Urinary bladder (tissue), 4 donors: ENCODE results near the gene CRYGN. TPM values are rescaled to one million over a fixed set of nuclear protein-coding genes. Genes with fewer than 3 reads are reported as not detected.

ENCODE experiments used
- DNase-seq: peaks from one replicate; pipeline ENCODE4 v3.0.0-alpha.2; 2015; ENCODE audit errors: extremely low spot score
- H3K27ac ChIP-seq: one replicate; pipeline ENCODE4 v1.5.1; 2013; ENCODE audit warnings: low read depth, mild to moderate bottlenecking, moderate library complexity
- H3K36me3 ChIP-seq: one replicate; pipeline ENCODE4 v1.6.1; 2013; ENCODE audit warnings: mild to moderate bottlenecking, moderate library complexity; ENCODE audit not compliant: insufficient read depth
- H3K4me1 ChIP-seq: one replicate; pipeline ENCODE4 v1.6.1; 2013; ENCODE audit warnings: mild to moderate bottlenecking, moderate library complexity; ENCODE audit not compliant: insufficient read depth
- H3K4me3 ChIP-seq: one replicate; pipeline ENCODE4 v1.5.1; 2013; ENCODE audit warnings: low read depth, low read length
- WGBS: extraction: QIAGEN DNeasy Blood & Tissue Kit; methylation state at CpG from one replicate; pipeline ENCODE4 v1.1.7; 2013; 5-methylcytosine and 5-hydroxymethylcytosine counted together
- polyA plus RNA-seq: library from polyadenylated mRNA; stranded (reverse); fragments of 200-250 nt; gene quantifications from one replicate; pipeline ENCODE4 v1.2.3, GENCODE V29; 2013
- total RNA-seq: library from RNA; depleted of rRNA; stranded (reverse); fragments of >200 nt; gene quantifications from one replicate; pipeline ENCODE4 v1.2.3, GENCODE V29; 2014
- donor health status: healthy with polysubstance abuse.
- donor health status: healthy.

Gene CRYGN
- total and polyA plus RNA-seq, 2 donors, result 0.16 to 0.67 TPM

DNA sequence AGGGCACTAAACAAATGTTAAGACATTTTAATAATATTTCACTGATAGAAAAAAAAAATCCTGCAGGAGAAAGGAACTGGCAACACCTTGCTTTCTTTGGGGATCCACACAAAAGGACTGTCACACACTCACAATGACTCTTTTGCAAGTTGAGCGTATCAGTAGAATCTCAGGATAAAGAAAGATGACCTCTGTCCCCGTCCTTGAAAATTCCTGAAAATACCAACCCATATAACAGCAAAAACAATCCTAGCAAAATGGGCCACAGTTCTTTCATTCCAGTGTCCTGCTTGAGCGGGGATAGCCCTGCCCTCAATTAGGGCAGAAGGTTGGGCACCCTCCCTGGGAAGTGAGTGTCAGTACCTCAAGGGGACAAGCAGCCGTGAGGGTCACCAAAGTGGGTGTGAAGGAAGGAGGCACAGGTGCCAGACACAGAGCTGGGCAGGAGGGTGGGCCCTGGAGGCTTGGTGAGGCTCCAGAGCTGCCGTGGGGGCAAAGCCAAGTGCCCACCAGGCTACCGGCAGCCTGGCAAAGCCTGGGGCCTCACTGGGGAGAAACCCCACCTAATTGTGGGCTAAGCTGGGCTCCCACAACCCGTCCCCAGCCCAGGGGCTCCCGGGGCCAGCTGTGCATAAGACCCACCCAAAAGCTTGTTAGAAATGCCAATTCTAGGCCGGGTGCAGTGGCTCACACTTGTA is 32.9 kb downstream of the CRYGN start:
- no peak overlapping the region for H3K4me3 ChIP-seq
- DNase-seq, result no peak
- H3K4me1 ChIP-seq, result no peaks in the 10 kb centered on the region

GRCh38 chr7:151406051-151406875 is 33.7 kb downstream of the CRYGN start:
- 93% methylated on average over 24 of the region's 24 CpGs for WGBS
- H3K27ac ChIP-seq, result no peak overlapping the region
- H3K4me1 ChIP-seq, result no peaks in the 10 kb centered on the region
- DNase-seq, result no peak
- no peak overlapping the region for H3K4me3 ChIP-seq
- no peaks in the 10 kb centered on the region for H3K36me3 ChIP-seq

More for the DNA sequence above, 32.9 kb downstream of the CRYGN start:
- H3K27ac ChIP-seq, result no peak overlapping the region
- 95% methylated on average over 9 of the region's 9 CpGs for WGBS
- H3K36me3 ChIP-seq, result no peaks in the 10 kb centered on the region

DNA sequence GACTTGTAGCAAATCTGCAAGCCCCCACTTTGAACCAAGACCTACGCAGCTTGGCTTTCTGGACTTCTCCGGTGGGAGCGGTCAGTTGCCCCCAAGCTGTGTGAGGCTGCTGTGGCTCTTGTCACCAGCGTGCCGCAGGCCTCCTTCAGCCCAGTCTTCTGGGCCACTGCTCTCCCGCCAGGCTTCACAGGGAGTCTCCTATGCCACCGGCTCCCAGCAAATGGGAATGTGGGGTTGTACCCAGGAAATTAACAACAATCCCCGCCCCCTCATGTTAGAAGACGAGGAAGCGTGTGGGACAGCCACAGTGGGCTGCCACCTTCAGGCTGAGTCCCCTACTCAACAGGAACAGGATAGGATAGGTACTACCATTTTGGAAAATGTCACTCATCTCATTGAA is 34.4 kb downstream of the CRYGN start:
- Histone ChIP-seq H3K4me3 (no peak overlapping the region), H3K27ac (no peak overlapping the region), H3K4me1 (no peaks in the 10 kb centered on the region), H3K36me3 (no peaks in the 10 kb centered on the region)
- DNase-seq, result no peak
- WGBS, result 93% methylated on average over 10 of the region's 10 CpGs

- no peak for DNase-seq
- 87% methylated on average over 9 of the region's 9 CpGs for WGBS
- no peak overlapping the region for H3K27ac ChIP-seq
- no peaks in the 10 kb centered on the region for H3K4me1 ChIP-seq
- H3K36me3 ChIP-seq, result no peaks in the 10 kb centered on the region
- H3K4me3 ChIP-seq, result no peak overlapping the region
Observed at GRCh38 chr7:151405056-151405455, 34.9 kb downstream of the CRYGN start.

DNA sequence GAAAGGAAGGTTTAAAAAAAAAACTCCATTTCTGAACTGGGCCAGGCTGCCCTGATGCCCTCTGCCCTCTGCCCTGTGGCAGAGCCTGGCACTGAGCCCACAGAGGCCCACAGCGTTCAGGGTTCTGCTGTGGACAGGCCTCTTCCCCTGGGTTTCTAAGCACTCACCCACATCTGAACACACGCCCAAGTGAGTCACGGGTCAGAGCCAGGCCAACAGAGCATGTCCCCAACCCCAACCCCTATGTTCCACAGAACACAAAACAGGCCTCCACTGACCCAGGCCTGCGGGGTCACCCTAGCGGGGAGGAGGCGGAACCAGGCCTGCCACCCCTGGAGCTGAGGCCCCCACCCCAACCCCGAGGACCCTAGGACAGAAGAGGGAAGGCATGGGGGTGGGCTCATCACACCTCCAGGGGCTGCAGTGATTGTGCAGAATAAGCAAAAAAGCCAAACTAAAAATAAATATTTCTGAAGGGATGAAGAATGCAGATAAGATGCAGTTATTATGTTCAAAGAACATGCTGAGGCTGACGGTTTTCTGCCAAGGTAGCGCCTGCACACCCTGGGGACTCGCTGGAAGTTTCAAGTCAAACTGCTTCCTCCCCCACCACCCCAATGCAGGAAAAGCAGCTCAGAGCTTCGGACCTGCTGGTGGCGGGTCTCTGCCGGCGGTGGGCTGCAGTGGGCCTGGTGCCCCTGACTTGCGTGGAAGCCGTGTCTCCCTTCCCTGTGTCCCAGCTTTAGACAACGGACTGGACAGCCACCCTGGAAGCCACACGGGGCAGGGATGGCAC is 35.5 kb downstream of the CRYGN start:
- Histone ChIP-seq H3K36me3 (no peaks in the 10 kb centered on the region), H3K27ac (no peak overlapping the region), H3K4me3 (no peak overlapping the region), H3K4me1 (no peaks in the 10 kb centered on the region)
- 63% methylated on average over 18 of the region's 18 CpGs for WGBS
- DNase-seq, result no peak

DNA sequence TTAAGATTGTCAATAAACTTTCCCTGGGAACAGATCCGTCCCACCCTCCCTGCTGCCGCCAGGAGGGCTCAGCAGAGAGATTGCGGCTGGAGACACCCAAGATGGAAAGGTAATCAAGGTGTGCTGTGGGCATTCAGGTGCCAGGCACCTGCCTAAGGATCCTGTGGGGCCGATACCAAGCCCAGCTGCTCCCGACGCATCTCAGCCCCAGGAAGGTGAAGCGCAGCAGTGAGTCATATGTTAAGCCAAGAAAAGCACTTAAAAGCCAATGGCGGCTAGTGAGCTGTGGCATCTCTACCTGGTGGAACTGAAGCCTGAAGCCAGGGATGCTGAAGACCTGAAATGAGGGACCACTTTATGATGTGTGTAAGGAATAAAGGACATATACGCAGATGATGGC is 36.2 kb downstream of the CRYGN start:
- Histone ChIP-seq H3K4me3 (no peak overlapping the region), H3K27ac (no peak overlapping the region), H3K36me3 (no peaks in the 10 kb centered on the region), H3K4me1 (no peaks in the 10 kb centered on the region)
- 86% methylated on average over 9 of the region's 9 CpGs for WGBS
- DNase-seq, result no peak

- WGBS, result 95% methylated on average over 16 of the region's 16 CpGs
Observed at GRCh38 chr7:151402029-151402835, 37.7 kb downstream of the CRYGN start.

DNA sequence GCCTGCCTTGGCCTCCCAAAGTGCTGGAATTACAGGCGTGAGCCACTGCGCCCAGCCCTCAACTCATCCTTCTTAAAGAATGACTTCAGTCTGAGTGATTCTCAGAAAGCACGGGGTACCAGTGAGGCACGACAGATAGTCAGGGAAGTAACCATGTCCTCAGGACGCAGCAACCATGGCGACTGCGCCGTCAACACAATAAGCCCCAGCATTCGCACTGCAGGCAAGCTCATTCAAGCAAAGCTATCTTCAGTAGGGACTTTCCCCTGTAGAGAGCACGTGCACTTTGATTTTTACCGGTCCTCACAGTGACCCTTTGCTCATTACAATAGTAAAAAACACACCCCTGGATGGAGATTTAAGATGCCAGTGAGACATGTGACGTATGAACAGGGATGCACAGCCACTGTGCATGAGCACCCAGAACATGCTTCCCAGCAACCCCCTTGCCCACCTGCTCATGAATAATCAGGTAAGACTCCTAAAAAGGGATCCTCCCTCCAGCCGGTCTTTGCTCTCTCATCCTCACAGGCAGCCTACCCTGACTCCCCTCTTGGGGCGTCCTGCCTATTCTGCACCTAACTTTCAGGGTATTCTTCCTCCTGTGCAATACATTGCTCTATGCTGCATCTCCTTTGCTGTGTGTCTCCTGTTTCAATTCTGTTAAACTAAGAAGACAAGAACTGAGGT is 39.2 kb downstream of the CRYGN start:
- Histone ChIP-seq H3K27ac (no peak overlapping the region), H3K36me3 (no peaks in the 10 kb centered on the region), H3K4me1 (no peaks in the 10 kb centered on the region), H3K4me3 (no peak overlapping the region)
- 84% methylated on average over 14 of the region's 14 CpGs for WGBS
- DNase-seq, result no peak

More at GRCh38 chr7:151402029-151402835, 37.7 kb downstream of the CRYGN start:
- Histone ChIP-seq H3K4me3 (no peak overlapping the region), H3K36me3 (no peaks in the 10 kb centered on the region), H3K27ac (no peak overlapping the region), H3K4me1 (no peaks in the 10 kb centered on the region)
- DNase-seq, result no peak

- Histone ChIP-seq H3K36me3 (no peaks in the 10 kb centered on the region), H3K4me1 (no peaks in the 10 kb centered on the region), H3K4me3 (no peak overlapping the region), H3K27ac (no peak overlapping the region)
- WGBS, result 88% methylated on average over 14 of the region's 14 CpGs
- no peak for DNase-seq
Observed at GRCh38 chr7:151399906-151400305, 40.0 kb downstream of the CRYGN start.

- WGBS, result 88% methylated on average over 7 of the region's 7 CpGs
- H3K4me1 ChIP-seq, result no peaks in the 10 kb centered on the region
- no peak for DNase-seq
- no peaks in the 10 kb centered on the region for H3K36me3 ChIP-seq
- no peak overlapping the region for H3K27ac ChIP-seq
- no peak overlapping the region for H3K4me3 ChIP-seq
Observed at GRCh38 chr7:151399305-151399601, 40.7 kb downstream of the CRYGN start.

GRCh38 chr7:151398446-151399304 is 41.3 kb downstream of the CRYGN start:
- Histone ChIP-seq H3K27ac (no peak overlapping the region), H3K36me3 (no peaks in the 10 kb centered on the region), H3K4me1 (no peaks in the 10 kb centered on the region), H3K4me3 (no peak overlapping the region)
- DNase-seq, result no peak
- WGBS, result 93% methylated on average over 19 of the region's 19 CpGs

DNA sequence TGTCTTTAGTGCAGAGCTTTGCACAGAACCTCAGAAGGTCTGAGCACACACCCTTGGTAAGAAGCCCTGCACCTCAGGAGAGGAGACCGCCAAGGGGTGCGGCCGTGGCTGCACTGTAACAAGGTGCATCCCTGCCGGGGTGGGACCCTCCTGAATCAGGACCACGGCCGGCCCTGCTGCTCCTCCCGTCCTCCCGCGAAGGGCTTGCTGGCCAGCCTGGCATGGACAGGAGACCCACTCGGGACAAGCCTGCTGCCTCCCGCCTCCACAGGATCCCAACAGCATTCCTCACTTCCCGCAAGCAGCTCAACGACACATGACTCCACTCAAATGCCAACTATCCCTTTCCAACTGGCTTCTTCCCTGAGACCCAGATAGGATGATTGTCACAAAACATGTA is 42.9 kb downstream of the CRYGN start:
- H3K4me3 ChIP-seq, result no peak overlapping the region
- WGBS, result 92% methylated on average over 13 of the region's 13 CpGs
- no peak for DNase-seq
- no peak overlapping the region for H3K27ac ChIP-seq
- H3K4me1 ChIP-seq, result no peaks in the 10 kb centered on the region
- no peaks in the 10 kb centered on the region for H3K36me3 ChIP-seq
